Upper lobe of left lung (tissue), 6 donors: ENCODE measurements around the gene USP24. TPM values are rescaled to one million over a fixed set of nuclear protein-coding genes. Genes with fewer than 3 reads are reported as not detected.
"Not testable (repeated sequence)": the region's sequence is repeated elsewhere in the genome, so short reads cannot be mapped to it uniquely, and the experiment has no call there.

Experiments
- ATAC-seq, 2 donors: fragments of 200-7000 bp; cut with Tn5 transposase; one replicate each; pipeline ENCODE4 v1.9.1; 2022; ENCODE audit warnings: mild to moderate bottlenecking in 2 of 2, moderate library complexity in 2 of 2; ENCODE audit not compliant: low FRiP score in 2 of 2
- DNase-seq, 2 donors: peaks; one replicate each; pipeline ENCODE4 v3.0.0-alpha.2; 2019 to 2020
- H3K27ac ChIP-seq, 4 donors: fragments of 200-600 bp; sonication (generic); one replicate each; pipeline ENCODE4 v1.5.1; 2016 to 2019
- H3K27me3 ChIP-seq, 4 donors: fragments of 200-600 bp; sonication (generic); one replicate each; pipeline ENCODE4 v1.5.1; 2017 to 2019
- H3K36me3 ChIP-seq, 4 donors: fragments of 200-600 bp; sonication (generic); one replicate each; pipeline ENCODE4 v1.5.1; 2016 to 2019
- H3K4me1 ChIP-seq, 4 donors: fragments of 200-600 bp; sonication (generic); one replicate each; pipeline ENCODE4 v1.5.1; 2018 to 2019
- H3K4me3 ChIP-seq, 4 donors: fragments of 200-600 bp; sonication (generic); one replicate each; pipeline ENCODE4 v1.5.1; 2017 to 2019; ENCODE audit warnings: mild to moderate bottlenecking in 2 of 4, moderate library complexity in 1 of 4
- H3K9me3 ChIP-seq, 4 donors: fragments of 200-600 bp; sonication (generic); one replicate each; pipeline ENCODE4 v1.5.1; 2018 to 2019
- EP300 ChIP-seq, 4 donors: sonication (generic); formaldehyde crosslinking; IDR thresholded peaks; one replicate each; pipeline ENCODE4 v1.5.1; 2017; ENCODE audit warnings: antibody characterized with exemption in 4 of 4, control low read depth in 2 of 4
- POLR2A ChIP-seq, 4 donors: fragments of 450-650 bp; IDR thresholded peaks; one replicate each; pipeline ENCODE4 v1.5.1; 2016 to 2017; ENCODE audit warnings: antibody characterized with exemption in 4 of 4, mild to moderate bottlenecking in 2 of 4
- POLR2AphosphoS5 ChIP-seq, 2 donors: sonication (generic); formaldehyde crosslinking; IDR thresholded peaks; one replicate each; pipeline ENCODE4 v1.5.1; 2017; ENCODE audit warnings: antibody characterized with exemption in 2 of 2
- WGBS, 2 donors: methylation state at CpG; one replicate each; pipeline ENCODE4 v1.1.5; 2017 to 2018; 5-methylcytosine and 5-hydroxymethylcytosine counted together
- total RNA-seq, 6 donors: library from RNA; depleted of rRNA in 4 of 6; stranded (reverse); fragments of >200 nt in 4 of 6; gene quantifications; one replicate each; pipeline versions ENCODE4 v1.1.0 to v1.2.1, GENCODE V29; 2016 to 2021
- TF ChIP-seq, protein P1 (sequence below), 6 experiments: fragments of 450-650 bp in 4 of 6; fragments of 200-600 bp in 2 of 6; sonication (generic) in 2 of 6; IDR thresholded peaks; one replicate each; pipeline ENCODE4 v1.5.1; 2016 to 2019; ENCODE audit warnings: antibody characterized with exemption in 6 of 6
- donor health status: DM: no; HTN: no; CAD: no; lungs with moderate emphysema.
- donor health status: DM: no; HTN: yes; CAD: no; lungs with severe emphysema.

USP24 gene
- total RNA-seq, 6 donors from 2014 or later = 31.9 to 57.6 (median 41.9) TPM

DNA sequence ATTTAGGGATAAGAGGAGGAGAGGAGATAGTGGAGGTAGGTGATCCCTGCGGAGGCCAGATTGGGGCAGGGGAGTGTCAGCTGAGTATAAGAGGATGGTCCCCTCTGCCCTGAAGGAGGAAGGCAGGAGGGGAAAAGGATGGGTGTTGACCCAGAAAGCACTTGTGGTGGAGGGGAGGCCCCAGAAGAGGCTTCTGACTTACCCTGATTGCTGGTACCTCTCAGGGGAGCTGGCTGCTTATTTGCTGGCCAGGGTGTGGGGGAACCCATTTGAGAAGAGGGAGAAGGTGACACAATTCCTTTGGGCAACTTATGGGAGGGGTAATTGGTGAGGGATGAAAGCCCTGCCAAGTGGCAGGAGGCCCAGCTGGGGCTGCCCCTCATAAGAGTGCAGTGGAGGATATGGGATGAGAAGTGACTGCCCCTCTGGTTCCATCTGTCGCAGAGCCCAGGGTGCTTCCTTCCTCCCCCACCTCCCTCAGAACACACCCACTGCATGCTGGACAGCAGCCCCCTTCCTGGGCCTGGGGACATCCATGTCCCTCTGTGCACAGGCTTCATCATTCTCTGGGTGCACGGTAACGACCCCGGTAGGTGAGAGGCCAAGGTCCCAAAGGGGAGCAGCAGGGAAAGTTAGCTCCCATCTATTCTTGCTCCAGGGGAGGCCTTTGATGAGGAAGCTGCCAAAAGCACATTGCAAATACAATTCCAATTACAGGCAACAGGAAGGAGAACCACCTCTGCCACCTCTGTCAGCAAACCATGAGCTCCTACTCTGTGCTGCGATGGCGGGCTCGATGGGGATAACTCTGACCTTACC is 177.2 kb downstream of the USP24 start:
- H3K36me3 ChIP-seq = no peaks in the 10 kb centered on the region
- DNase-seq (no peak), ATAC-seq (no peak)
- H3K27ac ChIP-seq = no peak overlapping the region
- no peaks in the 10 kb centered on the region for H3K9me3 ChIP-seq
- TF ChIP-seq EP300 (IDR thresholded peaks at IDR 0.05) = no peak
- TF ChIP-seq POLR2AphosphoS5 (IDR thresholded peaks at IDR 0.05) = no peak
- TF ChIP-seq POLR2A (IDR thresholded peaks at IDR 0.05) = no peak
- TF ChIP-seq, protein P1, sequence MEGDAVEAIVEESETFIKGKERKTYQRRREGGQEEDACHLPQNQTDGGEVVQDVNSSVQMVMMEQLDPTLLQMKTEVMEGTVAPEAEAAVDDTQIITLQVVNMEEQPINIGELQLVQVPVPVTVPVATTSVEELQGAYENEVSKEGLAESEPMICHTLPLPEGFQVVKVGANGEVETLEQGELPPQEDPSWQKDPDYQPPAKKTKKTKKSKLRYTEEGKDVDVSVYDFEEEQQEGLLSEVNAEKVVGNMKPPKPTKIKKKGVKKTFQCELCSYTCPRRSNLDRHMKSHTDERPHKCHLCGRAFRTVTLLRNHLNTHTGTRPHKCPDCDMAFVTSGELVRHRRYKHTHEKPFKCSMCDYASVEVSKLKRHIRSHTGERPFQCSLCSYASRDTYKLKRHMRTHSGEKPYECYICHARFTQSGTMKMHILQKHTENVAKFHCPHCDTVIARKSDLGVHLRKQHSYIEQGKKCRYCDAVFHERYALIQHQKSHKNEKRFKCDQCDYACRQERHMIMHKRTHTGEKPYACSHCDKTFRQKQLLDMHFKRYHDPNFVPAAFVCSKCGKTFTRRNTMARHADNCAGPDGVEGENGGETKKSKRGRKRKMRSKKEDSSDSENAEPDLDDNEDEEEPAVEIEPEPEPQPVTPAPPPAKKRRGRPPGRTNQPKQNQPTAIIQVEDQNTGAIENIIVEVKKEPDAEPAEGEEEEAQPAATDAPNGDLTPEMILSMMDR (IDR thresholded peaks at IDR 0.05) = no peak
- H3K4me1 ChIP-seq = peaks cover 0 to 27% (median 8%) of the 10 kb centered on the region in 4 donors
- H3K27me3 ChIP-seq = peaks cover 0 to 8% (median 0%) of the 10 kb centered on the region in 4 donors
- 75 to 86% methylated on average over 8 of the region's 8 CpGs for WGBS, 2 donors
- H3K4me3 ChIP-seq = no peak overlapping the region

DNA sequence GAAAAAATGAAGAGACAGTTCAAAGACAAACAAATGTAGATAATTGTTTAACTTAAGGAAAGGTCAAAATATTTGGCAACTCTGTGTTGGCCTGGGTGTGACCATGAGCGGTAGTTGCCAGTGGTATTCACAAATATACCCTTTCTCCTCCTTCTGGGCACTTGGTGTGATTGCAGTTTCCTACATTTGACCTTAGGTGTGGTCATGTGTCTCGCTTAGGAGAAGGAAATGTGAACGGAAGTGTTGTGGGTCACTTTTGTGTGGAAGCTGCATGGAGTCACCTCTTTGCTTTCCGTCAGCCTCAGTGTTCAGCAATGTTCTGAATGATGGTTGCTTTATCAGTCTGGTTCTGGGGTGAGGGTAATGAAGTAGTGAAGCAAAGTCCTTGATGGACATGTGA is 179.3 kb downstream of the USP24 start:
- no peak overlapping the region for H3K4me3 ChIP-seq
- DNase-seq (peak in 1 of 2 donors; percentile 29), ATAC-seq (no peak)
- TF ChIP-seq, protein P1 (IDR thresholded peaks at IDR 0.05) = peak in 2 of 6 experiments; percentile 18 to 28
- TF ChIP-seq POLR2A (IDR thresholded peaks at IDR 0.05) = no peak
- H3K4me1 ChIP-seq = peaks cover 0 to 27% (median 8%) of the 10 kb centered on the region in 4 donors
- WGBS, 2 donors = 19 to 29% methylated on average over 4 of the region's 4 CpGs
- peaks cover 0 to 8% (median 0%) of the 10 kb centered on the region in 4 donors for H3K27me3 ChIP-seq
- H3K9me3 ChIP-seq = no peaks in the 10 kb centered on the region
- no peaks in the 10 kb centered on the region for H3K36me3 ChIP-seq
- H3K27ac ChIP-seq = no peak overlapping the region

DNA sequence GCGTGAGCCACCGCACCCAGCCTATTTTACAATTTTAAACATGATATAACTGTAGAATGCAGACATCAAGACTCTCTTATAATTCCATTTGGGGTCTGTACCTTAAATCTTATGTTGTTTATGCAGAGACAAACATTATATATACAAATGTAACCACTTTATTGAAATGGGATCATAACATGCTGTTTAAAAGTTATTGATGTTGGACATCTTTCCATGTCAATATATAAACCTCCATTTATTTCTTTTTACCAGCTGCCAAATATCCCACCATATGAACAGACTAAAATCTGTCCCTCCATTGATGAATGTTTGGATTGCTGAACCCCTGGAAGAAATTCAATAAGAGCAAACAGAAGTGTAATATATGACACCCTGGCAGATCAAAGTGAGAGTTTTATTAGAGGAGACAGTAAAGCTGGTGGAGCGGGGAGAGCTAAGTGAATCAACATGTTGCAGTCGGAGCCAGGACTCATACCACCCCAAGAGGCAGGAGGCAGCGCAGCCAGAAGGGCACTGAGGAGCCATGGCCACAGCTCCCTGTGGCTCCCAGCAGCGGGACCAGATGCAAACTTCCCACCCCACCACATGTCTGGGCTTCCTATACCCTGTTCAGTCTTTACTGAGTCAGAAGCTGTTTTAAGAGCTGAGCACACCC is 180.6 kb downstream of the USP24 start:
- no peaks in the 10 kb centered on the region for H3K27me3 ChIP-seq
- 91 to 93% methylated on average over 6 of the region's 6 CpGs for WGBS, 2 donors
- DNase-seq = no peak
- no peaks in the 10 kb centered on the region for H3K9me3 ChIP-seq
- H3K4me3 ChIP-seq = no peak overlapping the region
- H3K4me1 ChIP-seq = peaks cover 0 to 15% (median 6%) of the 10 kb centered on the region in 4 donors
- ATAC-seq = no peak
- no peak overlapping the region for H3K27ac ChIP-seq
- H3K36me3 ChIP-seq = no peaks in the 10 kb centered on the region
- TF ChIP-seq EP300 (IDR thresholded peaks at IDR 0.05) (no peak), POLR2A (IDR thresholded peaks at IDR 0.05) (no peak), POLR2AphosphoS5 (IDR thresholded peaks at IDR 0.05) (no peak)
- TF ChIP-seq, protein P1 (IDR thresholded peaks at IDR 0.05) = no peak

DNA sequence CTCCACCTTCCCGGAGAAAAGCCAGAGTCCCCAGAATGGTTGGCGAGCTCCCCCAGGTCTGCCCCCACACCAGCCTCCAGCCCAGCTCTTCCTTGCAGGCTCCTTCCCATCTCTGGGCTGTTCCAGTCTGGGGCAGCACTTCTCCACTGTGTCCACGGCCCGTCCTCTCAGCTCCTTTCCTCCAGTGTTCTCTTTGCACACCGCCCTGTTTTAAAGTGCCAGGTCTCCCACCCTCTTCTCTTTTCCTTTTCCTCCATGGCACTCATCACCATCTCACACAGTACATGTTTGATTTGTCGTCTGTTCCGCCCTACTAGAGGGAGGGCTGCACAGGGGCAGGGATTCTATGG is 181.9 kb downstream of the USP24 start:
- Histone ChIP-seq H3K4me1 (peaks cover 0 to 5% (median 0%) of the 10 kb centered on the region in 4 donors), H3K4me3 (no peak overlapping the region), H3K27ac (no peak overlapping the region), H3K9me3 (no peaks in the 10 kb centered on the region), H3K27me3 (no peaks in the 10 kb centered on the region), H3K36me3 (no peaks in the 10 kb centered on the region)
- TF ChIP-seq POLR2AphosphoS5 (IDR thresholded peaks at IDR 0.05) = no peak
- TF ChIP-seq, protein P1 (IDR thresholded peaks at IDR 0.05) = no peak
- TF ChIP-seq EP300 (IDR thresholded peaks at IDR 0.05) = no peak
- no peak for TF ChIP-seq POLR2A (IDR thresholded peaks at IDR 0.05)
- ATAC-seq (no peak), DNase-seq (no peak)
- 73 to 87% methylated on average over 7 of the region's 7 CpGs for WGBS, 2 donors

DNA sequence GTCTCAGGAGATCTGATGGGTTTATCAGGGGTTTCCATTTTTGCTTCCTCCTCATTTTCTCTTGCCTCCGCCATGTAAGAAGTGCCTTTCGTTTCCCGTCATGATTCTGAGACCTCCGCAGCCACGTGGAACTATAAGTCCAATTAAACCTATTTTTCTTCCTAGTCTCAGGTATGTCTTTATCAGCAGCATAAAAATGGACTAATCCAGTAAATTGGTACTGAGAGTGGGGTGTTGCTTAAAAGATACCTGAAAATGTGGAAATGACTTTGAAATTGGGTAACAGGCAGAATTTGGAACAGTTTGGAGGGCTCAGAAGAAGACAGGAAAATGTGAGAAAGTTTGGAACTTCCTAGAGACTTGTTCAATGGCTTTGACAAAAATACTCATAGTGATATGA is 184.1 kb downstream of the USP24 start:
- not testable (repeated sequence) for H3K27me3 ChIP-seq, ATAC-seq, H3K4me1 ChIP-seq, H3K9me3 ChIP-seq, H3K27ac ChIP-seq, H3K36me3 ChIP-seq, H3K4me3 ChIP-seq, DNase-seq
- 97% methylated on average over 5 of the region's 5 CpGs for WGBS, 2 donors

DNA sequence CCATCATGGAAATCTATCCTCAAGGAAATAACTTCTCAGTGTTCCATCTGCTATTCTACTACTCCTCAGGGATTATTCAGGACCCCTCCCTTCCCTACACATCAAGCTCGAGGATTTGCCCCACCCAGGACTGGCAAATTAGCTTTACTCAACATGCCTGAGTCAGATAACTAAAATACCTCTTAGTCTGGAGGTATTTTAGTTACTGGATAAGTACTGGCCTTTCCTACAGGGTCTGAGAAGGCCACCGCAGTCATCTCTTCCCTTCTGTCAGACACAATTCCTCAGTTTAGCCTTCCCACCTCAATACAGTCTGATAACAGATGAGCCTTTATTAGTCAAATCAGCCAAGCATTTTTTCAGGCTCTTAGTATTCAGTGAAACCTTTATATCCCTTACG is 188.5 kb downstream of the USP24 start:
- not testable (repeated sequence) for DNase-seq, H3K27me3 ChIP-seq, ATAC-seq, H3K4me3 ChIP-seq, H3K4me1 ChIP-seq, H3K36me3 ChIP-seq, H3K27ac ChIP-seq, H3K9me3 ChIP-seq
- 65 to 85% methylated on average over 3 of the region's 3 CpGs for WGBS, 2 donors

DNA sequence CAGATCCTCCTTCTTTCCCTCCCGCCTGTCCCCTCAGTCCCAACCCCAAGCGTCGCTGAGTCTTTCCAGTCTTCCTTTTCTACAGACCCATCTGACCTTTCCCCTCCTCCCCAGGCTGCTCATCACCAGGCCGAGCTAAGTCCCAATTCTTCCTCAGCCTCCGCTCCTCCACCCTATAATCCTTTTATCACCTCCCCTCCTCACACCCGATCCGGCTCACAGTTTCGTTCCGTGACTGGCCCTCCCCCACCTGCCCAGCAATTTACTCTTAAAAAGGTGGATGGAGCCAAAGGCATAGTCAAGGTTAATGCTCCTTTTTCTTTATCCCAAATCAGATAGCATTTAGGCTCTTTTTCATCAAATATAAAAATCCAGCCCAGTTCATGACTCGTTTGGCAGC is 191.0 kb downstream of the USP24 start:
- ATAC-seq, H3K36me3 ChIP-seq, H3K27ac ChIP-seq, H3K4me3 ChIP-seq, DNase-seq, H3K9me3 ChIP-seq, H3K4me1 ChIP-seq, H3K27me3 ChIP-seq: not testable (repeated sequence)
- 71 to 78% methylated on average over 9 to 10 of the region's 10 CpGs for WGBS, 2 donors
